C4-2B (cell line): ENCODE results near the gene ATXN1.

Source experiments
- H3K27ac ChIP-seq: fragments of 450-650 bp; 2 replicates; pipeline ENCODE4 v1.5.1; 2017
- CTCF ChIP-seq: fragments of 450-650 bp; conservative IDR thresholded peaks from 2 replicates; pipeline ENCODE4 v1.5.1; 2017; ENCODE audit warnings: mild to moderate bottlenecking
- ZFX ChIP-seq: fragments of 450-650 bp; IDR thresholded peaks from 2 replicates; pipeline ENCODE4 v1.6.1; 2017

Gene ATXN1

GRCh38 chr6:16660157-16660497 lies 101.1 kb downstream of the ATXN1 start:
- H3K27ac ChIP-seq = no peak overlapping the region
- TF ChIP-seq CTCF (no peak), ZFX (no peak)

GRCh38 chr6:16659466-16660156 lies 101.6 kb downstream of the ATXN1 start:
- TF ChIP-seq ZFX = no peak
- no peak for TF ChIP-seq CTCF
- H3K27ac ChIP-seq = no peak overlapping the region

GRCh38 chr6:16658348-16659034 lies 102.8 kb downstream of the ATXN1 start:
- no peak overlapping the region for H3K27ac ChIP-seq
- TF ChIP-seq CTCF = no peak
- TF ChIP-seq ZFX = no peak

- no peak for TF ChIP-seq CTCF
- no peak for TF ChIP-seq ZFX
- no peak overlapping the region for H3K27ac ChIP-seq
Observed at GRCh38 chr6:16657768-16658167, 103.5 kb downstream of the ATXN1 start.

GRCh38 chr6:16656451-16656850 lies 104.8 kb downstream of the ATXN1 start:
- TF ChIP-seq CTCF = no peak
- TF ChIP-seq ZFX = no peak
- no peak overlapping the region for H3K27ac ChIP-seq

GRCh38 chr6:16654701-16655100 lies 106.6 kb downstream of the ATXN1 start:
- no peak overlapping the region for H3K27ac ChIP-seq
- TF ChIP-seq ZFX (no peak), CTCF (no peak)

GRCh38 chr6:16653226-16653625 lies 108.0 kb downstream of the ATXN1 start:
- no peak overlapping the region for H3K27ac ChIP-seq
- TF ChIP-seq ZFX (no peak), CTCF (no peak)
